ENCODE results near the gene PRTN3.

The PRTN3 gene

DNA sequence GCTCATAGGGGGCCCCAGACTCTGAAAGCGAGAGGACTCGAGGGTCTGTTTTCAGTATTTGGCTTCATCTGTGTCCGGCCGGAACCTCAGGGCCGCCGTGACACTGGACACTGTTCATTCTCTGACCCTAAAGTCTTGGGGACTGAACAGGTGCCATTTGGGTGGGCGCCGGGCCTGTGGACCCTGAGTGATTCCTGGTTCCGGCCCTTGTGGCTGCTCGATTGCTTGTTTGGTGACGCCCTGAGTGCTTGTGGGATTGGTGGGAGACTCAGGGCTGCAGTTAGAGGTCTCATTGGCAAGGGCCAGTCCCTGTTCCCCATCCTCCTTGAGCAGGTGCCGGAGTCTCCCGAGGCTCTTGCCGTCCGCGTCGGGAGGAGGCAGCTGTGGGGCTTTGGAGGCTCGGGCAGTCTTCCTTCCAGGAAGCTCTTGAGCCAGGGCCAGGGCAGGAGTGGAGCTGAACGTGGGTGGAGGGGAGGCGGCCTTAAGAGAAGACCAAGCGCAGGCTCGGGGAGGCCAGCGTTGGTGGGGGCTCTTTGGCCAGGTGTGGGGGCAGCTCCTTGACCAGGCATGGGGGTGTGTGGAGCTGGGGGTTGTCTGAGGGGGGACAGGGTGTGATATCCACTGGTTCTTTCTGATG, 38.8 kb upstream of the PRTN3 start:
- CTCF ChIA-PET = no interaction called here
- DNase-seq (ENCODE audit: extremely low spot score) = no peak
- TF ChIP-seq FOXA1 (IDR thresholded peaks at IDR 0.05) = no peak
- no peak for TF ChIP-seq LEF1 (IDR thresholded peaks at IDR 0.05; ENCODE audit: borderline replicate concordance)
- no peak for TF ChIP-seq HDGF (IDR thresholded peaks at IDR 0.05; ENCODE audit: borderline replicate concordance)
- TF ChIP-seq BHLHE40 (IDR thresholded peaks at IDR 0.05; ENCODE audit: borderline replicate concordance) = no peak
- no peak for TF ChIP-seq CTBP1 (IDR thresholded peaks at IDR 0.05; ENCODE audit: borderline replicate concordance)
- no peak for TF ChIP-seq ZNF384 (IDR thresholded peaks at IDR 0.05)
- TF ChIP-seq NFRKB (IDR thresholded peaks at IDR 0.05) = no peak
- TF ChIP-seq FOXK2 (IDR thresholded peaks at IDR 0.05) = no peak
- TF ChIP-seq L3MBTL2 (conservative IDR thresholded peaks at IDR 0.05) = no peak
- TF ChIP-seq SUZ12 (IDR thresholded peaks at IDR 0.05) = no peak
- TF ChIP-seq ELF4 (IDR thresholded peaks at IDR 0.05) = no peak
- TF ChIP-seq SP1 (IDR thresholded peaks at IDR 0.05) = no peak
- TF ChIP-seq TARDBP (IDR thresholded peaks at IDR 0.05) = no peak
- no peak for TF ChIP-seq ARNT (IDR thresholded peaks at IDR 0.05)
- no peak for TF ChIP-seq FOXM1 (IDR thresholded peaks at IDR 0.05; ENCODE audit: borderline replicate concordance)
- TF ChIP-seq, protein P1, sequence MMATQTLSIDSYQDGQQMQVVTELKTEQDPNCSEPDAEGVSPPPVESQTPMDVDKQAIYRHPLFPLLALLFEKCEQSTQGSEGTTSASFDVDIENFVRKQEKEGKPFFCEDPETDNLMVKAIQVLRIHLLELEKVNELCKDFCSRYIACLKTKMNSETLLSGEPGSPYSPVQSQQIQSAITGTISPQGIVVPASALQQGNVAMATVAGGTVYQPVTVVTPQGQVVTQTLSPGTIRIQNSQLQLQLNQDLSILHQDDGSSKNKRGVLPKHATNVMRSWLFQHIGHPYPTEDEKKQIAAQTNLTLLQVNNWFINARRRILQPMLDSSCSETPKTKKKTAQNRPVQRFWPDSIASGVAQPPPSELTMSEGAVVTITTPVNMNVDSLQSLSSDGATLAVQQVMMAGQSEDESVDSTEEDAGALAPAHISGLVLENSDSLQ (IDR thresholded peaks at IDR 0.05) = no peak
- POLR2A ChIA-PET = no interaction called here

DNA sequence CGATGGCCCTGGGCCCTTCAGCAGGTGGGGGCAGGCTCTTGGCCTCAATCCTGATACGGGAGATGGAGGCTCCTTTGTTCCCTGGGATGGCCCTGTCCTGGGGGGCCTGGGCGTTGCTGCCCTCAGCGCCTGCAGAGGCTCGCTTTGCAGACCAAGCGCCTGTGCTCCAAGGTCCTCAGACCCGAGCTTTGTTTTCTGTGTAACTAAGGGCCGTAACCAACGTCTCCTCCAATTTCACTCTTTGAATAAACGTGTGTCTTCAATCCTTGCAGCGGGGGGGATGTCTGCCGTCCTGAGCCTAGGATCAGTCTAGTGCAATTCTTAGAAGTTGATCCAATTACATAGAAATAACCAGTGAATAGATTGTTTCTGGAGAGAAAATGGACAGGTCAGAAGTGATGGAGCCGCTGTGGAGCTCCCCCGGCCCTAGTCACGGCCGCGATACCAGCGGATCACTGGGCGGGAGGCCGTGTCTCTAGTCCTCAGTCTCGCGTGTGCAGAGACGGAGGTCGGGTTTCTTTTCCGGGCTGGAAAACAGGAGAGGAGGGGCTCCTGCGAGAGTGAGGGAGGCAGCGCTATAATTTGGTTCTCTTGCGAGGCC, 38.2 kb upstream of the PRTN3 start:
- ChIA-PET CTCF (no interaction called here), POLR2A (no interaction called here)
- TF ChIP-seq HDGF (IDR thresholded peaks at IDR 0.05; ENCODE audit: borderline replicate concordance) = no peak
- no peak for TF ChIP-seq TARDBP (IDR thresholded peaks at IDR 0.05)
- no peak for TF ChIP-seq SP1 (IDR thresholded peaks at IDR 0.05)
- no peak for TF ChIP-seq CTBP1 (IDR thresholded peaks at IDR 0.05; ENCODE audit: borderline replicate concordance)
- TF ChIP-seq FOXA1 (IDR thresholded peaks at IDR 0.05) = no peak
- TF ChIP-seq LEF1 (IDR thresholded peaks at IDR 0.05; ENCODE audit: borderline replicate concordance) = no peak
- TF ChIP-seq SUZ12 (IDR thresholded peaks at IDR 0.05) = no peak
- TF ChIP-seq FOXM1 (IDR thresholded peaks at IDR 0.05; ENCODE audit: borderline replicate concordance) = no peak
- TF ChIP-seq NFRKB (IDR thresholded peaks at IDR 0.05) = no peak
- no peak for DNase-seq (ENCODE audit: extremely low spot score)

DNA sequence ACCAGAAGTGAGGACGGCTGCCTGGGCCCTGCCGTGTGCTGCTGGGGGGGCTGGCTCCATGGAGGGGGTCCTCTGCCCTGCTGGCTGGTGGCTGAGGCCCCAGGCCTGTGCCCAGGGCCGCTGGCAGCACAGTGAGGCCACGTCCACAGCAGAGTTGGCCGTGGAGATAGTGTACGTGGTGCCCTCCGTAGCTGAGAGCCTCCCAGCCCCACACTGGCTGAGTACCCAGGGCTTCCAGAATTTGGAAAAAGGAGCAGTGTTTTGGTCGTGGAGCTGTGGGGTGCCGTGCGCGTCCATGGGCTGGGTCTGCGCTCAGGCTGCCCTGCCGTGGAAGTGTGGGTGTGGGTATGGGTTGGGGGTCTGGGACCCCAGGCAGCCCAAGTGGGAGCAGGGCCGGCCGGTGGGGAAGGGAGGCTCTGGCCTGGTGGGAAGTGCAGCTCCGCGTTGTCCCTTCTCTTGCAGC, 37.7 kb upstream of the PRTN3 start:
- DNase-seq (ENCODE audit: extremely low spot score) = no peak
- TF ChIP-seq FOXK2 (IDR thresholded peaks at IDR 0.05) (no peak), NFRKB (IDR thresholded peaks at IDR 0.05) (no peak), HDGF (IDR thresholded peaks at IDR 0.05; ENCODE audit: borderline replicate concordance) (no peak), SUZ12 (IDR thresholded peaks at IDR 0.05) (no peak), ELF4 (IDR thresholded peaks at IDR 0.05) (no peak), TARDBP (IDR thresholded peaks at IDR 0.05) (no peak), BHLHE40 (IDR thresholded peaks at IDR 0.05; ENCODE audit: borderline replicate concordance) (no peak), CTBP1 (IDR thresholded peaks at IDR 0.05; ENCODE audit: borderline replicate concordance) (no peak), FOXM1 (IDR thresholded peaks at IDR 0.05; ENCODE audit: borderline replicate concordance) (no peak)
- POLR2A ChIA-PET = no interaction called here
- CTCF ChIA-PET = no interaction called here

DNA sequence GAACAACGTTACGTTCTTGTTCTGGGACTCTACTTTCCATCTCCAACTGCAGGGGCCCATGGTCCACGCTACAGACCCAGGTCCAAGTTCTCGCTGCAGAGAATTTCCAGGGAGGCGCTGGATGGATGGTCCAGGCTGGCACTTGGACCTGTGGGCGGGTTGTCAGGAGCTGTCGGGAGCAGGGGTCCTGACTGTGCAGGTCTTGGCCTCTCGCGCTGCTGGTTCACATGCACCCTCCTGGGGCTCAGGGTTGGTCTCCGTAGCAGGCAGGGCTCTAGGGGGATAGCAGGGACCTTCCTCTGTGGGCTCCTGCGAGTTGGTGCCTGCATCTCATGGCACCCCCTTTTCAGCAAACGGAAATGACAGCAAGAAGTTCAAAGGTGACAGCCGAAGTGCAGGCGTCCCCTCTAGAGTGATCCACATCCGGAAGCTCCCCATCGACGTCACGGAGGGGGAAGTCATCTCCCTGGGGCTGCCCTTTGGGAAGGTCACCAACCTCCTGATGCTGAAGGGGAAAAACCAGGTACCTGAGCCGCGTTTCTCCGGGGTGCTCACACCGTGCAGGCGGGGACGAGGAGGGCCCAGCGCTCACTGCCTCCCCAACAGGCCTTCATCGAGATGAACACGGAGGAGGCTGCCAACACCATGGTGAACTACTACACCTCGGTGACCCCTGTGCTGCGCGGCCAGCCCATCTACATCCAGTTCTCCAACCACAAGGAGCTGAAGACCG, 36.9 kb upstream of the PRTN3 start:
- CTCF ChIA-PET = no interaction called here
- TF ChIP-seq LEF1 (IDR thresholded peaks at IDR 0.05; ENCODE audit: borderline replicate concordance) (no peak), NFRKB (IDR thresholded peaks at IDR 0.05) (no peak), FOXK2 (IDR thresholded peaks at IDR 0.05) (no peak), ARNT (IDR thresholded peaks at IDR 0.05) (no peak), SP1 (IDR thresholded peaks at IDR 0.05) (no peak)
- DNase-seq (ENCODE audit: extremely low spot score) = no peak
- POLR2A ChIA-PET = interaction anchor here (1.3 kb wide), 1 partner anchor 17 kb away, joined by 3 read pairs; no protein-coding TSS in a partner anchor

DNA sequence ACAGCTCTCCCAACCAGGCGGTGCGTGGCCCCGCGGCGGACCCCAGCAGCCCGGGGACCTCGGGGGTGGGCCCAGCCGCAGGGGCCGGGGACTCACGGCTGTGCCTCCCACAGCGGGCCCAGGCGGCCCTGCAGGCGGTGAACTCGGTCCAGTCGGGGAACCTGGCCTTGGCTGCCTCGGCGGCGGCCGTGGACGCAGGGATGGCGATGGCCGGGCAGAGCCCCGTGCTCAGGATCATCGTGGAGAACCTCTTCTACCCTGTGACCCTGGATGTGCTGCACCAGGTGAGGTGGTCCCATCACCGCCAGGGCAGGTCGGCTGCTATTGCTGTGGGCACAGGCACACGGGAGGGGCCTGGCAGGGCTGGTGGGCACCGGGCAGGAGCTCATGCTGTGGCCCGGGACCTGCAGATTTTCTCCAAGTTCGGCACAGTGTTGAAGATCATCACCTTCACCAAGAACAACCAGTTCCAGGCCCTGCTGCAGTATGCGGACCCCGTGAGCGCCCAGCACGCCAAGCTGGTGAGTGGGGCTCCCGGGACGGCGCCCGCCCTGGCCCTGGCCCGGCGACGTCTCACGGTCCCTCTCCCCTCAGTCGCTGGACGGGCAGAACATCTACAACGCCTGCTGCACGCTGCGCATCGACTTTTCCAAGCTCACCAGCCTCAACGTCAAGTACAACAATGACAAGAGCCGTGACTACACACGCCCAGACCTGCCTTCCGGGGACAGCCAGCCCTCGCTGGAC, 36.2 kb upstream of the PRTN3 start:
- DNase-seq (ENCODE audit: extremely low spot score) = no peak
- CTCF ChIA-PET = no interaction called here
- POLR2A ChIA-PET = interaction anchor here (1.3 kb wide), 1 partner anchor 16 kb away, joined by 3 read pairs; no protein-coding TSS in a partner anchor
- no peak for TF ChIP-seq SUZ12 (IDR thresholded peaks at IDR 0.05)
- no peak for TF ChIP-seq HDGF (IDR thresholded peaks at IDR 0.05; ENCODE audit: borderline replicate concordance)
- TF ChIP-seq TARDBP (IDR thresholded peaks at IDR 0.05) = no peak
- TF ChIP-seq FOXK2 (IDR thresholded peaks at IDR 0.05) = no peak
- no peak for TF ChIP-seq FOXA1 (IDR thresholded peaks at IDR 0.05)
- no peak for TF ChIP-seq ELF4 (IDR thresholded peaks at IDR 0.05)
- no peak for TF ChIP-seq LEF1 (IDR thresholded peaks at IDR 0.05; ENCODE audit: borderline replicate concordance)
- TF ChIP-seq BHLHE40 (IDR thresholded peaks at IDR 0.05; ENCODE audit: borderline replicate concordance) = no peak
- TF ChIP-seq CTBP1 (IDR thresholded peaks at IDR 0.05; ENCODE audit: borderline replicate concordance) = no peak
- no peak for TF ChIP-seq SP1 (IDR thresholded peaks at IDR 0.05)
- TF ChIP-seq, protein P1 (IDR thresholded peaks at IDR 0.05) = no peak

DNA sequence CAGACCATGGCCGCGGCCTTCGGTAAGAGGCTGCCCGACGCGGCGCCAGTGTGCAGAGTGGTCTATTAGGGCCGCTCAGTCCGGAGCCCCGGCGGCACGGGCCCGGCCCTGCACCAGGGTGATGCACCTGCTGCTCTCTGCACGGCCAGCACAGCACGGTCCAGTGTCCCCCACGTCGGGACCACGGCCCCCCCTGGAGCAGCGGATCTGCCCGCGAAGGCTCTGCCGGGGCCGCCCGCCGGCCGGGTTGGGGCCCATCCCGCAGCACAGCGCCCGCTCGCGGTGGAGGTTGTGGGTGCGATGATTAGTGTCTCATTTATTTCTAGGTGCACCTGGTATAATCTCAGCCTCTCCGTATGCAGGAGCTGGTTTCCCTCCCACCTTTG, 35.6 kb upstream of the PRTN3 start:
- DNase-seq (ENCODE audit: extremely low spot score) = no peak
- no peak for TF ChIP-seq L3MBTL2 (conservative IDR thresholded peaks at IDR 0.05)
- TF ChIP-seq CTBP1 (IDR thresholded peaks at IDR 0.05; ENCODE audit: borderline replicate concordance) = no peak
- no peak for TF ChIP-seq HDGF (IDR thresholded peaks at IDR 0.05; ENCODE audit: borderline replicate concordance)
- TF ChIP-seq FOXM1 (IDR thresholded peaks at IDR 0.05; ENCODE audit: borderline replicate concordance) = no peak
- TF ChIP-seq FOXK2 (IDR thresholded peaks at IDR 0.05) = no peak
- no peak for TF ChIP-seq ARNT (IDR thresholded peaks at IDR 0.05)
- no peak for TF ChIP-seq LEF1 (IDR thresholded peaks at IDR 0.05; ENCODE audit: borderline replicate concordance)
- TF ChIP-seq BHLHE40 (IDR thresholded peaks at IDR 0.05; ENCODE audit: borderline replicate concordance) = no peak
- TF ChIP-seq, protein P1 (IDR thresholded peaks at IDR 0.05) = no peak
- TF ChIP-seq TARDBP (IDR thresholded peaks at IDR 0.05) = no peak
- no peak for TF ChIP-seq ZNF384 (IDR thresholded peaks at IDR 0.05)
- no peak for TF ChIP-seq ELF4 (IDR thresholded peaks at IDR 0.05)
- TF ChIP-seq FOXA1 (IDR thresholded peaks at IDR 0.05) = no peak
- TF ChIP-seq SUZ12 (IDR thresholded peaks at IDR 0.05) = no peak
- ChIA-PET POLR2A (interaction anchor here (1.3 kb wide), 1 partner anchor 16 kb away, joined by 3 read pairs; no protein-coding TSS in a partner anchor), CTCF (no interaction called here)
